ENCODE results near the gene RNASEH1.
A peak's percentile ranks its signal among the peaks of the same experiment; 100 is the strongest.
"Not testable (repeated sequence)": the region's sequence is repeated elsewhere in the genome, so short reads cannot be mapped to it uniquely, and the experiment has no call there.

The RNASEH1 gene

GRCh38 chr2:3594493-3595281, 36.6 kb upstream of the RNASEH1 start, which contains the start of gene COLEC11:
TSS of gene COLEC11 (plus strand) at chr2:3595112. CDS start at chr2:3604341, 9,229 bp downstream.
- no peak for DNase-seq (ENCODE audit: low read depth)
- peak within 1 kb of the TSS; percentile 22 for H3K4me3 ChIP-seq (ENCODE audit: low read depth, low read length)

GRCh38 chr2:3589086-3589485, 31.0 kb upstream of the RNASEH1 start:
- no peak overlapping the region for H3K4me3 ChIP-seq (ENCODE audit: low read depth, low read length)
- DNase-seq (ENCODE audit: low read depth), result no peak

- DNase-seq (ENCODE audit: low read depth), result no peak
- H3K4me3 ChIP-seq (ENCODE audit: low read depth, low read length), result no peak overlapping the region
Measured at GRCh38 chr2:3588084-3588483, 30.0 kb upstream of the RNASEH1 start.

- no peak overlapping the region for H3K4me3 ChIP-seq (ENCODE audit: low read depth, low read length)
- no peak for DNase-seq (ENCODE audit: low read depth)
Measured at GRCh38 chr2:3587432-3587831, 29.3 kb upstream of the RNASEH1 start.

GRCh38 chr2:3587021-3587420, 28.9 kb upstream of the RNASEH1 start:
- no peak for DNase-seq (ENCODE audit: low read depth)
- H3K4me3 ChIP-seq (ENCODE audit: low read depth, low read length), result no peak overlapping the region

GRCh38 chr2:3586220-3586619, 28.1 kb upstream of the RNASEH1 start:
- no peak overlapping the region for H3K4me3 ChIP-seq (ENCODE audit: low read depth, low read length)
- DNase-seq (ENCODE audit: low read depth), result no peak

- no peak overlapping the region for H3K4me3 ChIP-seq (ENCODE audit: low read depth, low read length)
Measured at GRCh38 chr2:3585261-3586109, 27.4 kb upstream of the RNASEH1 start.

GRCh38 chr2:3584608-3585260, 26.6 kb upstream of the RNASEH1 start:
- DNase-seq (ENCODE audit: low read depth), result no peak

More at GRCh38 chr2:3585261-3586109, 27.4 kb upstream of the RNASEH1 start:
- peak; percentile 71 for DNase-seq (ENCODE audit: low read depth)

GRCh38 chr2:3584076-3584475, 25.9 kb upstream of the RNASEH1 start:
- no peak for DNase-seq (ENCODE audit: low read depth)

More at GRCh38 chr2:3584608-3585260, 26.6 kb upstream of the RNASEH1 start:
- H3K4me3 ChIP-seq (ENCODE audit: low read depth, low read length), result no peak overlapping the region

GRCh38 chr2:3581367-3582262, 23.5 kb upstream of the RNASEH1 start:
- H3K4me3 ChIP-seq (ENCODE audit: low read depth, low read length), result no peak overlapping the region
- no peak for DNase-seq (ENCODE audit: low read depth)

More at GRCh38 chr2:3584076-3584475, 25.9 kb upstream of the RNASEH1 start:
- H3K4me3 ChIP-seq (ENCODE audit: low read depth, low read length), result no peak overlapping the region

- no peak overlapping the region for H3K4me3 ChIP-seq (ENCODE audit: low read depth, low read length)
- no peak for DNase-seq (ENCODE audit: low read depth)
Measured at GRCh38 chr2:3580449-3580848, 22.3 kb upstream of the RNASEH1 start.

- no peak for DNase-seq (ENCODE audit: low read depth)
- no peak overlapping the region for H3K4me3 ChIP-seq (ENCODE audit: low read depth, low read length)
Measured at GRCh38 chr2:3578987-3579386, 20.9 kb upstream of the RNASEH1 start.

GRCh38 chr2:3576263-3576630, 18.1 kb upstream of the RNASEH1 start:
- not testable (repeated sequence) for DNase-seq (ENCODE audit: low read depth)

GRCh38 chr2:3575534-3576262, 17.6 kb upstream of the RNASEH1 start:
- H3K4me3 ChIP-seq (ENCODE audit: low read depth, low read length), result peak overlapping the region; percentile 76
- DNase-seq (ENCODE audit: low read depth), result no peak

More at GRCh38 chr2:3576263-3576630, 18.1 kb upstream of the RNASEH1 start:
- peak overlapping the region; percentile 76 for H3K4me3 ChIP-seq (ENCODE audit: low read depth, low read length)

- peak overlapping the region; percentile 76 for H3K4me3 ChIP-seq (ENCODE audit: low read depth, low read length)
- no peak for DNase-seq (ENCODE audit: low read depth)
Measured at GRCh38 chr2:3574155-3574554, 16.0 kb upstream of the RNASEH1 start.

GRCh38 chr2:3572620-3573019, 14.5 kb upstream of the RNASEH1 start:
- no peak for DNase-seq (ENCODE audit: low read depth)
- H3K4me3 ChIP-seq (ENCODE audit: low read depth, low read length), result no peak overlapping the region

GRCh38 chr2:3571284-3571683, 13.2 kb upstream of the RNASEH1 start:
- no peak overlapping the region for H3K4me3 ChIP-seq (ENCODE audit: low read depth, low read length)
- no peak for DNase-seq (ENCODE audit: low read depth)

- not testable (repeated sequence) for DNase-seq (ENCODE audit: low read depth); H3K4me3 ChIP-seq (ENCODE audit: low read depth, low read length)
Measured at GRCh38 chr2:3569656-3570055, 11.5 kb upstream of the RNASEH1 start.

All from skeletal muscle cell (primary cell).